Activated CD8-positive, alpha-beta T cell treated with anti-CD3 and anti-CD28 coated beads, Interleukin-2, amount 10 ng/mL, durations not matched to agents 7 days and 5 days (primary cell): ENCODE results near the gene GAGE1. TPM values are rescaled to one million over a fixed set of nuclear protein-coding genes. Genes with fewer than 3 reads are reported as not detected.

Experiments
- ATAC-seq: fragments of 150-1000 bp; cut with Tn5 transposase; one replicate; pipeline ENCODE4 v1.10.0; 2021; ENCODE audit warnings: moderate library complexity
- CTCF ChIA-PET: fragments of 350-600 bp; sonication (Branson Sonifier 250); formaldehyde crosslinking; loops from one replicate; lab custom pipeline; 2021; ENCODE audit warnings: antibody characterized with exemption; lab: Charles Lee
- POLR2A ChIA-PET: fragments of 350-600 bp; sonication (Branson Sonifier 250); formaldehyde crosslinking; loops from one replicate; lab custom pipeline; 2021; ENCODE audit warnings: antibody characterized with exemption; lab: Charles Lee
- DNase-seq: peaks from one replicate; pipeline ENCODE4 v3.0.0-alpha.2; 2020
- H3K27ac Mint-ChIP-seq: one replicate; pipeline ENCODE4 v1.8.0; 2021; ENCODE audit warnings: mild to moderate bottlenecking, mixed read lengths
- H3K27me3 Mint-ChIP-seq: one replicate; pipeline ENCODE4 v1.8.0; 2021; ENCODE audit warnings: low read depth, mixed read lengths
- H3K36me3 Mint-ChIP-seq: one replicate; pipeline ENCODE4 v1.8.0; 2021; ENCODE audit warnings: low read depth, mixed read lengths
- H3K4me1 Mint-ChIP-seq: one replicate; pipeline ENCODE4 v1.8.0; 2021; ENCODE audit warnings: low read depth, mixed read lengths
- H3K4me3 Mint-ChIP-seq: one replicate; pipeline ENCODE4 v1.8.0; 2021; ENCODE audit warnings: mild to moderate bottlenecking, mixed read lengths
- H3K9me3 Mint-ChIP-seq: one replicate; pipeline ENCODE4 v1.8.0; 2022; ENCODE audit warnings: mixed read lengths; ENCODE audit not compliant: insufficient read depth
- total RNA-seq, 2 experiments: library from RNA; stranded (reverse); gene quantifications; one replicate each; pipeline ENCODE4 v1.2.3, GENCODE V29; 2021

Gene GAGE1
- total RNA-seq, 2 experiments from 2014 or later, result not detected

DNA sequence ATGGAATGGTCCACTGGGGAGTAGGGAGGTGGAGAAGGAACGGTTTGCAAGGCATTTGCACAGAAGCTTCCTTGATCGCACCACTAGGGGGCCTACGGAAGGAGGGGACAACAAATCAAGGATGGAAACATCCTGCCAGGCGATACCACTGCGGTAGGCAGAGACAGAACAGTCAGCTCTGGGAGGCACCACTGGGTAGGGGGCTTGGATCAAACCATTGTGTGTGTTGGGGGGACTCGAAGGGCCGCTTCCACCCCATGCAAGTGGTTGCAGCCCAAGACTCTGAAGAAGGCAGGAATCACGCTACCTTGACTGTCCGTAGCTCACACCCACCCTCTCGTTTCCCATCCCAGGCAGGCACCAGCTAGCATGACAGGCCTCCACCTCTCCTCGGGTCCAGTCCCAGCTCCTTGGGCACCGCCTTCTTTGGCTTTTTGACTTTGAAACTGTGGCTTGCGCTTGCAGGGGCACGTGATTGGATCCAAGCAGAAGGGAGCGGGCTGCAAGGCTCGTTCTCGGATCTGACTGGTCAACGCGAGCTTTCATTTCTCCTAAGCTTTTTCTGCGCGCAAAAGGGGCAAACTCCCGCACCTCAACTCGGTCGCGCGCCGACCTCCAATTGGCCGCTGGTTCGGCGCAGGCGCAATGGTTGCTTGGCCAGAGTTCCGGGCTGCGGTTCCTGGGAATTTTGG lies 28.4 kb downstream of the GAGE1 start:
- Mint-ChIP-seq H3K27me3 (no peaks in the 10 kb centered on the region), H3K4me3 (peak overlapping the region; percentile 49), H3K36me3 (no peaks in the 10 kb centered on the region), H3K27ac (no peak overlapping the region), H3K4me1 (no peaks in the 10 kb centered on the region), H3K9me3 (no peaks in the 10 kb centered on the region)
- CTCF ChIA-PET, result interaction anchor here (1.2 kb wide), 1 partner anchor 126 kb away, joined by 4 read pairs; no protein-coding TSS in a partner anchor
- POLR2A ChIA-PET, result no interaction called here
- DNase-seq (peak; percentile 35), ATAC-seq (no peak)

DNA sequence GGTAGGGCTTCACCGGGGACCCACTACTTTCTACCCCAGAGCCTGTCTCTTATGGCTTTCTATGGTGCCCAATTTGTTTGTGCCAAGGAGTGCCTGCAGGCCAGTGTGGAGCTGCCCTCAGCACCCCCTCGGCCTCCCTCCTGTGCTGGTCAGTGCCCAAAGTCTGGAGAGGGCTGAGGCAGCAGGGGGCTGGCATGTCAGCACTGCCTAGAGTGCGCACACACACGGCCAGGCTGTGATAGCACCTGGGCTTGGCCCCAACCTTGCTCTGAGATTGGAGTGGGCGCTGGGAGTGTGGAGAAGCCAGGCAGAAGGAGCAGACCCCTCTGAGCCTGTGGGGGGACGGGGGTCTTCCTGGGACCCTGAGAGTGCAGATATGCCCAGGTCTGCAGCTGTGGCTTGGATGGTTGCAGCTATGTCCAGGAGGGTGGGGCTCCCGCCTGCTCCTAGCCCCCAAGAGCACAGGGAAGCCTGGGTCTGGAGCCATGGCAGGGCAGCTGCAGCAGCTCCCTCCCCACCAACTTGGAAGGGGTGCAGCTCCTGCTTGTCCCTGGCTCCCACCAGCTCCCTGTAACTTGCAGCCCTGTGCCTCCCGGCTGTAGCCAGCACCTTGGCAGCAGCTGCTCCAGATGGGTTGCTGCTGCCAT lies 46.3 kb downstream of the GAGE1 start:
- POLR2A ChIA-PET, result no interaction called here
- no peak overlapping the region for H3K4me3 Mint-ChIP-seq

DNA sequence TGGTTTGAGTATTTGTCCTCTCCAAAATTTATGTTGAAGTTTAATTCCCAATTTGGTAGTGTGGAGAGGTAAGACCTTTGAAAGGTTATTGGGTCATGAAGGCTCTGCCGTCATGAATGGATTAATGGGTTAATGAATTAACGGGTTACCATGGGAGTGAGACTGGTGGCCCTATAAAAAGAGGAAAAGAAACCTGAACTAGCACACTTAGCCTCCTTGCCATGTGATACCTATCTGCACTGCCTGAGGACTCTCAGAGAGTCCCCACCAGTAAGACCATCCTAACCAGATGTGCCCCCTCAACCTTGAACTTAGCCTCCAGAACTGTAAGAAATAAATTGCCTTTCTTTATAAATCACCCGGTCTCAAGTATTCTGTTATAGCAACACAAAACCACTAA lies 57.7 kb downstream of the GAGE1 start:
- ATAC-seq (no peak), DNase-seq (no peak)
- ChIA-PET CTCF (no interaction called here), POLR2A (no interaction called here)
- Mint-ChIP-seq H3K27me3 (no peaks in the 10 kb centered on the region), H3K36me3 (no peaks in the 10 kb centered on the region), H3K9me3 (no peaks in the 10 kb centered on the region), H3K27ac (no peak overlapping the region), H3K4me1 (no peaks in the 10 kb centered on the region), H3K4me3 (no peak overlapping the region)

More for the DNA sequence above, 46.3 kb downstream of the GAGE1 start:
- CTCF ChIA-PET, result no interaction called here
- no peak for DNase-seq
- Mint-ChIP-seq H3K9me3 (no peaks in the 10 kb centered on the region), H3K27ac (no peak overlapping the region), H3K36me3 (no peaks in the 10 kb centered on the region), H3K4me1 (no peaks in the 10 kb centered on the region), H3K27me3 (peaks cover 2% of the 10 kb centered on the region)
- no peak for ATAC-seq

Other genes with a start within 250 kb of the GAGE1 start
- gene GAGE12C, start 66.8 kb upstream of the GAGE1 start, total RNA-seq, result not detected
- not detected for gene GAGE12D, start 57.3 kb upstream of the GAGE1 start, total RNA-seq
- not detected for gene GAGE12E, start 47.7 kb upstream of the GAGE1 start, total RNA-seq
- not detected for gene GAGE12F, start 38.2 kb upstream of the GAGE1 start, total RNA-seq
- gene GAGE12G, start 28.6 kb upstream of the GAGE1 start, total RNA-seq, result not detected
- not detected for gene GAGE12H, start 19.1 kb upstream of the GAGE1 start, total RNA-seq
- not detected for gene GAGE2A, start 9.5 kb upstream of the GAGE1 start, total RNA-seq
- not detected for gene PAGE1, start 97.0 kb downstream of the GAGE1 start, total RNA-seq
- not detected for gene PAGE4, start 230.3 kb downstream of the GAGE1 start, total RNA-seq